GM19193 (cell line): ENCODE results near the gene RAB7B.
A peak's percentile ranks its signal among the peaks of the same experiment; 100 is the strongest.

Source experiments
- POLR2A ChIP-seq: IDR thresholded peaks from 4 replicates; pipeline ENCODE4 v1.6.1; 2011; ENCODE audit not compliant: insufficient read depth, insufficient read length; ENCODE audit errors: extremely low read depth

The RAB7B gene

GRCh38 chr1:206002871-206003801 is at the start of gene RAB7B:
Gene RAB7B, minus strand, starts transcription at chr1:206003395. Its CDS starts 9,260 bp downstream, at chr1:205994135.
- TF ChIP-seq POLR2A: no peak

GRCh38 chr1:206050655-206051235 is 47.5 kb upstream of the RAB7B start:
- TF ChIP-seq POLR2A: peak; percentile 60

- TF ChIP-seq POLR2A: no peak
These were observed 46.9 kb upstream of the RAB7B start for GRCh38 chr1:206049919-206050600.

GRCh38 chr1:206049293-206049692 is 46.1 kb upstream of the RAB7B start:
- no peak for TF ChIP-seq POLR2A

GRCh38 chr1:206048582-206048981 is 45.4 kb upstream of the RAB7B start:
- TF ChIP-seq POLR2A: peak; percentile 12

- no peak for TF ChIP-seq POLR2A
These were observed 44.1 kb upstream of the RAB7B start for GRCh38 chr1:206047271-206047670.

GRCh38 chr1:206041640-206042039 is 38.4 kb upstream of the RAB7B start:
- TF ChIP-seq POLR2A: peak; percentile 42

GRCh38 chr1:206040328-206040727 is 37.1 kb upstream of the RAB7B start:
- TF ChIP-seq POLR2A: no peak

- no peak for TF ChIP-seq POLR2A
These were observed 36.1 kb upstream of the RAB7B start for GRCh38 chr1:206039046-206039973.

- TF ChIP-seq POLR2A: peak; percentile 47
These were observed 34.4 kb upstream of the RAB7B start for GRCh38 chr1:206037581-206037980.

- TF ChIP-seq POLR2A: peak; percentile 47
These were observed 33.7 kb upstream of the RAB7B start for GRCh38 chr1:206036663-206037455.

GRCh38 chr1:206035027-206035426 is 31.8 kb upstream of the RAB7B start:
- TF ChIP-seq POLR2A: peak; percentile 58

- TF ChIP-seq POLR2A: no peak
These were observed 29.4 kb upstream of the RAB7B start for GRCh38 chr1:206032380-206033140.
